ENCODE data around the gene POU5F1. TPM values are rescaled to one million over a fixed set of nuclear protein-coding genes. Genes with fewer than 3 reads are reported as not detected.
"Not testable (repeated sequence)": the region's sequence is repeated elsewhere in the genome, so short reads cannot be mapped to it uniquely, and the experiment has no call there.

Gene POU5F1
- polyA plus RNA-seq, 1 donor (not counting 4 experiments of a cell fraction or from before 2014, with no cell fraction given): 1.6 TPM

DNA sequence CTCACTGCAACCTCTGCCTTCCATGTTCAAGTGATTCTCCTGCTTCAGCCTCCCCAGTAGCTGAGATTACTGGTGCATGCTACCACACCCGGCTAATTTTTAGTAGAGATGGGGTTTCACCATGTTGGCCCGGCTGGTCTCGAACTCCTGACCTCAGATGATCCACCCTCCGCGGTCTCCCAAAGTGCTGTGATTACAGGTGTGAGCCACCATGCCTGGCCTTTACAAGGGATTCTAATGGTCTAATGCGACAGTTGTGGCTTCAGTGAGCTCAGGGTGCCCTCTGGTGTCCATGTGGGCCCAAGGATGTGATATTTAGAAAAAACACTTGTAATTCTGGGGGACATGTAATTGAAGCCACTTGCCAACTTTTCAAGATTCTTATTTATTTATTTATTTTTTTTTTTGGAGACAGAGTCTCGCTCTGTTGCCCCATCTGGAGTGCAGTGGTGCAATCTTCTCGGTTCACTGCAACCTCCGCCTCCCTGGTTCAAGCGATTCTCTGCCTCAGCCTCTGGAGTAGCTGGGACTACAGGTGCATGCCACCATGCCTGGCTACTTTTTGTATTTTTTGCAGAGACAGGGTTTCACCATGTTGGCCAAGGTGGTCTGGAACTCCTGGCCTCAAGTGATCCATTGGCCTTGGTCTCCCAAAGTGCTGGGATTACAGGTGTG is 22.1 kb upstream of the POU5F1 start:
- H3K4me2 ChIP-seq (ENCODE audit: control insufficient read depth, extremely low read depth, insufficient read depth, low read depth, low read length); H3K9me1 ChIP-seq (ENCODE audit: control insufficient read depth, extremely low read depth, insufficient read depth, low read length); H3K4me3 ChIP-seq (ENCODE audit: control insufficient read depth in 2 of 3, extremely low read depth in 1 of 3, insufficient read depth in 2 of 3, low read depth in 1 of 3, low read length in 3 of 3); H3K27me3 ChIP-seq (ENCODE audit: control insufficient read depth, extremely low read depth, insufficient read depth, low read length); dilution Hi-C loops (cut with MboI; ENCODE audit: extremely low pct_ligation_motif_present, low sequenced_read_pairs); FAIRE-seq; H3K9ac ChIP-seq (ENCODE audit: control insufficient read depth, extremely low read depth, insufficient read depth, low read length); DNase-seq (ENCODE audit: low read depth, low spot score); H4K20me1 ChIP-seq (ENCODE audit: control insufficient read depth, extremely low read depth, insufficient read depth, low read length); H3K4me1 ChIP-seq (ENCODE audit: control insufficient read depth, extremely low read depth, insufficient read depth, low read length); H3K36me3 ChIP-seq (ENCODE audit: control insufficient read depth in 2 of 2, extremely low read depth in 1 of 2, insufficient read depth in 2 of 2, low read length in 2 of 2); H2AFZ ChIP-seq (ENCODE audit: control insufficient read depth, low read length); H3K27ac ChIP-seq (ENCODE audit: control insufficient read depth, insufficient read depth, low read length); H3K9me3 ChIP-seq (ENCODE audit: control insufficient read depth, low read depth, low read length); H3K79me2 ChIP-seq (ENCODE audit: control insufficient read depth, insufficient read depth, low read length): not testable (repeated sequence)
- TF ChIP-seq, protein P1, sequence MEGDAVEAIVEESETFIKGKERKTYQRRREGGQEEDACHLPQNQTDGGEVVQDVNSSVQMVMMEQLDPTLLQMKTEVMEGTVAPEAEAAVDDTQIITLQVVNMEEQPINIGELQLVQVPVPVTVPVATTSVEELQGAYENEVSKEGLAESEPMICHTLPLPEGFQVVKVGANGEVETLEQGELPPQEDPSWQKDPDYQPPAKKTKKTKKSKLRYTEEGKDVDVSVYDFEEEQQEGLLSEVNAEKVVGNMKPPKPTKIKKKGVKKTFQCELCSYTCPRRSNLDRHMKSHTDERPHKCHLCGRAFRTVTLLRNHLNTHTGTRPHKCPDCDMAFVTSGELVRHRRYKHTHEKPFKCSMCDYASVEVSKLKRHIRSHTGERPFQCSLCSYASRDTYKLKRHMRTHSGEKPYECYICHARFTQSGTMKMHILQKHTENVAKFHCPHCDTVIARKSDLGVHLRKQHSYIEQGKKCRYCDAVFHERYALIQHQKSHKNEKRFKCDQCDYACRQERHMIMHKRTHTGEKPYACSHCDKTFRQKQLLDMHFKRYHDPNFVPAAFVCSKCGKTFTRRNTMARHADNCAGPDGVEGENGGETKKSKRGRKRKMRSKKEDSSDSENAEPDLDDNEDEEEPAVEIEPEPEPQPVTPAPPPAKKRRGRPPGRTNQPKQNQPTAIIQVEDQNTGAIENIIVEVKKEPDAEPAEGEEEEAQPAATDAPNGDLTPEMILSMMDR (optimal IDR thresholded peaks at IDR 0.05 in 1 of 3, IDR thresholded peaks at IDR 0.05 in 1 of 3, conservative IDR thresholded peaks at IDR 0.05 in 1 of 3; ENCODE audit: extremely low read depth in 1 of 3, insufficient read depth in 2 of 3, low read length in 3 of 3): peak; percentile 45 to 79 (median 70)

DNA sequence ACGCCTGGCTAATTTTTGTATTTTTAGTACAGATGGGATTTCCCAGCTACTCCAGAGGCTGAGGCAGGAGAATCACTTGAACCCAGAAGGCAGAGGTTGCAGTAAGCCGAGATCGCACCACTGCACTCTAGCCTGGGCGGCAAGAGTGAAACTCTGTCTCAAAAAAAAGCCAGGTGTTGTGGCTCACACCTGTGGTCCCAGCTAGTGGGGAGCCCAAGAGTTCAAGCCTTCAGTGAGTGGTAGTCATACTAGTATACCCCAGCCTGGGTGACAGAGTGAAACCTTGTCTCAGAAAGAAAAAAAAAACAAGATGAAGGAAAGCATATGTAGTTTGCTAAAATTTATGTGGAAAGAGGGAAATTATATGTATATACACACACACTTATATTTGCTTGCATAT is 20.0 kb upstream of the POU5F1 start:
- Histone ChIP-seq H3K79me2 (ENCODE audit: control insufficient read depth, insufficient read depth, low read length) (no peaks in the 10 kb centered on the region), H3K27ac (ENCODE audit: control insufficient read depth, insufficient read depth, low read length) (no peak overlapping the region), H3K4me3 (ENCODE audit: control insufficient read depth in 2 of 3, extremely low read depth in 1 of 3, insufficient read depth in 2 of 3, low read depth in 1 of 3, low read length in 3 of 3) (no peak overlapping the region), H3K27me3 (ENCODE audit: control insufficient read depth, extremely low read depth, insufficient read depth, low read length) (no peaks in the 10 kb centered on the region), H3K36me3 (ENCODE audit: control insufficient read depth in 2 of 2, extremely low read depth in 1 of 2, insufficient read depth in 2 of 2, low read length in 2 of 2) (no peaks in the 10 kb centered on the region), H3K9ac (ENCODE audit: control insufficient read depth, extremely low read depth, insufficient read depth, low read length) (no peak overlapping the region), H3K9me1 (ENCODE audit: control insufficient read depth, extremely low read depth, insufficient read depth, low read length) (no peaks in the 10 kb centered on the region), H3K4me1 (ENCODE audit: control insufficient read depth, extremely low read depth, insufficient read depth, low read length) (peaks cover 8% of the 10 kb centered on the region), H3K9me3 (ENCODE audit: control insufficient read depth, low read depth, low read length) (no peaks in the 10 kb centered on the region), H4K20me1 (ENCODE audit: control insufficient read depth, extremely low read depth, insufficient read depth, low read length) (no peaks in the 10 kb centered on the region), H3K4me2 (ENCODE audit: control insufficient read depth, extremely low read depth, insufficient read depth, low read depth, low read length) (no peak overlapping the region), H2AFZ (ENCODE audit: control insufficient read depth, low read length) (no peak overlapping the region)
- TF ChIP-seq EZH2 (IDR thresholded peaks at IDR 0.05; ENCODE audit: low read length): no peak
- TF ChIP-seq, protein P1 (optimal IDR thresholded peaks at IDR 0.05 in 1 of 3, IDR thresholded peaks at IDR 0.05 in 1 of 3, conservative IDR thresholded peaks at IDR 0.05 in 1 of 3; ENCODE audit: extremely low read depth in 1 of 3, insufficient read depth in 2 of 3, low read length in 3 of 3): no peak
- no peak for FAIRE-seq
- DNase-seq (ENCODE audit: low read depth, low spot score): no peak
- dilution Hi-C loops (cut with MboI; ENCODE audit: extremely low pct_ligation_motif_present, low sequenced_read_pairs): no loop called here

DNA sequence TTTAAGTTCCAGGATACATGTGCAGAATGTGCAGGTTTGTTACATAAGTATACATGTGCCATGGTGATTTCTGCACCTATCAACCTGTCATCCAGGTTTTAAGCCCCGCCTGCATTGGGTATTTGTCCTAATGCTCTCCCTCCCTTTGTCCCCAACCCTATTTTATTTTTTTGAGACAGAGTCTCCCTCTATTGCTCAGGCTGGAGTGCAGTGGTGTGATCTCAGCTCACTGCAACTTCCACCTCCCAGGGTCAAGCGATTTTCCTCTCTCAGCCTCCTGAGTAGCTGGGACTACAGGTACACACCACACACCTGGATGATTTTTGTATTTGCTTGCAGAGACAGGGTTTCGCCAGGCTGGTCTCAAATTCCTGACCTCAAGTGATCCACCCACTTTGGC is 18.7 kb upstream of the POU5F1 start:
- dilution Hi-C loops (cut with MboI; ENCODE audit: extremely low pct_ligation_motif_present, low sequenced_read_pairs); H3K4me1 ChIP-seq (ENCODE audit: control insufficient read depth, extremely low read depth, insufficient read depth, low read length); H3K9me1 ChIP-seq (ENCODE audit: control insufficient read depth, extremely low read depth, insufficient read depth, low read length); H3K9ac ChIP-seq (ENCODE audit: control insufficient read depth, extremely low read depth, insufficient read depth, low read length); DNase-seq (ENCODE audit: low read depth, low spot score); H3K27ac ChIP-seq (ENCODE audit: control insufficient read depth, insufficient read depth, low read length); H2AFZ ChIP-seq (ENCODE audit: control insufficient read depth, low read length); H4K20me1 ChIP-seq (ENCODE audit: control insufficient read depth, extremely low read depth, insufficient read depth, low read length); H3K79me2 ChIP-seq (ENCODE audit: control insufficient read depth, insufficient read depth, low read length); FAIRE-seq; H3K27me3 ChIP-seq (ENCODE audit: control insufficient read depth, extremely low read depth, insufficient read depth, low read length); H3K9me3 ChIP-seq (ENCODE audit: control insufficient read depth, low read depth, low read length); H3K4me2 ChIP-seq (ENCODE audit: control insufficient read depth, extremely low read depth, insufficient read depth, low read depth, low read length); H3K4me3 ChIP-seq (ENCODE audit: control insufficient read depth in 2 of 3, extremely low read depth in 1 of 3, insufficient read depth in 2 of 3, low read depth in 1 of 3, low read length in 3 of 3); H3K36me3 ChIP-seq (ENCODE audit: control insufficient read depth in 2 of 2, extremely low read depth in 1 of 2, insufficient read depth in 2 of 2, low read length in 2 of 2): not testable (repeated sequence)
